Erythroblast (primary cell): ENCODE data around the gene NKX6-1.
A peak's percentile ranks its signal among the peaks of the same experiment; 100 is the strongest.

Experiments
- DNase-seq, 2 experiments: peaks; one replicate each; lab custom pipeline; 2025; lab: John Stamatoyannopoulos, UW
- GATA1 ChIP-seq: IDR thresholded peaks from 2 replicates; pipeline ENCODE4 v1.6.1; 2011; ENCODE audit warnings: low read depth, mild to moderate bottlenecking, control low read depth, low read length, moderate library complexity
- POLR2A ChIP-seq: IDR thresholded peaks from 2 replicates; pipeline ENCODE4 v1.6.1; 2011; ENCODE audit warnings: mild to moderate bottlenecking, low read length

Gene NKX6-1

DNA sequence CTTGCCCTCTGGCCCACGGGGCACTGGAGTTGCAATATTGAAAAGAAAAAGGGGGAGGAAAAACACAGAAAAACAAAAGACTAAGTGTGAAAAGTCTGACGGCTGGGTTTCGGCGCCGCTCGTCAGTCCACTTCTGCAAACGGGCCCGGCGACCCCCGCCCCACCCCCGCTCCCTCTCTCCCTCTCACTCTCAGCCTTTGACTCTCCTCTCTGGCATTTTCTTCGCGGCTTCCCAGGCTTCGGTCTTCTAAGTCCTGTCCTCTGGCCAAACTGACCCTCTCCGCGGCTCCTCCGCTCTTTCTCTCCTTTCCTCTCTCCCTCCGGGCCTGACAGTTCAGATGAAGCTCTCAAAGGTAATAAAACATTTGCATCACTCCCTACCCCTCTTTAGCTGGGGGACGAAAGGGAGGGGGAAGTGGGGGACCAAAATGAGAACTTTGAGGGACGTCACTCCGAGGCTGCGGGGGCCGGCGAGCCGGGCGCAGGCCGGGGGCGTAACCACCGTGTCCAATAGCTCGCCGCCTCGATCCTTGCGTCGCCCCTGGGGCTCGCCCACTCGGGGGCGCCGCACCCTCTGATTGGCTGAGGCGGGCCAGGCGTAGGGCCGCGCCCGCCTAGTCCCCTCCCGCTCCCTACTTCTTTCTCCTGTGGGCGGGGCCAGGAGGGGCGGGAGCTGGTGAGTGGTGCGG, at the start of gene NKX6-1:
Gene NKX6-1 (minus strand): TSS at position 358 of the 689 bp plus-strand sequence. CDS start 1,064 bp downstream, outside the sequence.
- no peak for TF ChIP-seq POLR2A
- TF ChIP-seq GATA1: no peak
- DNase-seq: peak; percentile 70 to 80

DNA sequence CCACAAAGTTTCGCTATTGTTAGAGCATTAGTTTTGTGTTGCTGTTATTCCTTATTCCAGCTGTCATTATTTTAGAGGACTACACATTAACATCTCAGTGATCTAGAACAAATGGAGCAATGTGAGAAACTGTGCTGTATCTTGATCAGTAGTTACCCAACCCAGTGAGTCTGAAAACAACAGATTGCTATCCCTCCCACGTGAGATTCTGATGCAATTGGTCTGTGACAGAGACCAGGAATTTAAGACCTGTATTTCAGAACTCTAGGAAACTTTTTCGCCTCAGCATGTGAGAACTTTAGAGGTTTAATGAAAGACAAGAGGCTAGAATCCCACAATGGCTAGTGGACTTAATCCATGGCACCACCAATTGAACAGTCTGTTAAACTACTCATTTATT, 48.1 kb upstream of the NKX6-1 start:
- DNase-seq: no peak
- no peak for TF ChIP-seq POLR2A
- no peak for TF ChIP-seq GATA1

DNA sequence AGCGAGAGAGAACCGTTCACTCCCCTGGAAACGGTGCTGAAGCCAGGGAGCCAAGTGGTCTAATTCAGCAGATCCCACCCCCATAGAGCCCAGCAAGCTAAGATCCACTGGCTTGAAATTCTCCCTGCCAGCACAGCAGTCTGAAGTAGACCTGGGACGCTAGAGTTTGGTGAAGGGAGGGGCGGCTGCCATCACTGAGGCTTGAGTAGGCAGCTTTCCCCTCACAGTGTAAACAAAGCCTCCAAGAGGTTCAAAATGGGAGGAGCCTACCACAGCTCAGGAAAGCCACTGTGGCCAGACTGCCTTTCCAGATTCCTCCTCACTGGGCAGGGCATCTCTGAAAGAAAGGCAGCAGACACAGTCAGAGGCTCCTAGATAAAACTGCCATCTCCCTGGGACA, 46.0 kb upstream of the NKX6-1 start:
- TF ChIP-seq GATA1 (no peak), POLR2A (no peak)

DNA sequence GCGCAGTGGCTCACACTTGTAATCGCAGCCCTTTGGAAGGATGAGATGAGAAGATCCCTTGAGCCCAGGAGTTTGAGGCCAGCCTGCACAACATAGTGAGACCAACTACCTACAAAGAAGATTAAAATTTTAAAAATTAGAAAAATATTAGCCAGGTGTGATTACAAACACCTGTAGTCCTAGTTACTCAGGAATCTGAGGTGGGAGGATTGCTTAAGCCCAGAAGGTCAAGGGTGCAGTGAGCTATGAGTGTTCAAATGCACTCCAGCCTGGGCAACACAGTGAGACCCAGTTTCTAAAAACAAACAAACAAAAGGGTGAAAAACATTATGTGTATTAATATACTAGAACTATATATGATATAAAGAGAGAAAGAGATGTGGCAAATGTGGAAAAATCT, 36.8 kb upstream of the NKX6-1 start:
- no peak for DNase-seq
- TF ChIP-seq GATA1: no peak
- no peak for TF ChIP-seq POLR2A

More for the DNA sequence above, 46.0 kb upstream of the NKX6-1 start:
- no peak for DNase-seq

DNA sequence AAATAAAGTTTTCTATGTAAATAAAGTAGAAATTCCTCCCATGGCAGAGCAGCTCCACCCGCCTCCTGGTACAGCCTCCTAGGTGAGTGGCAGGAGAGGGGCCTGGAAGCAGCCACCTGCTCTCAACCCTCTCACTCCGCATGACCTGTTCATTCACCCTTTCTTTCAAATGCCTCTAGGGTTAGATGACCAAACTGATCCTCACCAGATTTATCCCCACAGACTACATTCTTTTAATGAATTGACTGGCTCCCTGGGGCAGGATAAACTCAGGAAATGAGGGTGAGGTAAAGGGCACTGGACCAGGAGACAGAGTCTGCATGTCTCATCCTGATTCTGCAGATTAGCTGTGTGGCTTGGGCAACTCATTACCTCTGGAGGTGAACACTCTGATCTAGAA, 32.6 kb upstream of the NKX6-1 start:
- TF ChIP-seq GATA1: no peak
- TF ChIP-seq POLR2A: no peak
- DNase-seq: no peak

DNA sequence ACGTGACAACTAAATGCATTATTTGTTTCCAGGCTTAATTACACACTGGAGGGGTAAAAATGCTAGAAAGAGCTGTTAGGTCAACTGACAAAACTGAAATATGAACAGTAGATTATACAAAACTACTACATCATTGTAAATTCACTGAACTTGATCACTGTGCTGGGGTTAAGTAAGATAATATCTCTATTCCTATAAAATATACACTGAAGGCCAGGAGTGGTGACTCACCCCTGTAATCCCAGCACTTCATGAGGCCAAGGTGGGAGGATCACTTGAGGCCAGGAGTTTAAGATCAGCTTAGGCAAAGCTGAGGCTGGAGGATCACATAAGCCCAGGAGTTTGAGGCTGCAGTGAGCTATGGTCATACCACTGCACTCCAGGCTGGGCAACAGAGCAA, 31.8 kb upstream of the NKX6-1 start:
- TF ChIP-seq POLR2A (no peak), GATA1 (no peak)
- no peak for DNase-seq

DNA sequence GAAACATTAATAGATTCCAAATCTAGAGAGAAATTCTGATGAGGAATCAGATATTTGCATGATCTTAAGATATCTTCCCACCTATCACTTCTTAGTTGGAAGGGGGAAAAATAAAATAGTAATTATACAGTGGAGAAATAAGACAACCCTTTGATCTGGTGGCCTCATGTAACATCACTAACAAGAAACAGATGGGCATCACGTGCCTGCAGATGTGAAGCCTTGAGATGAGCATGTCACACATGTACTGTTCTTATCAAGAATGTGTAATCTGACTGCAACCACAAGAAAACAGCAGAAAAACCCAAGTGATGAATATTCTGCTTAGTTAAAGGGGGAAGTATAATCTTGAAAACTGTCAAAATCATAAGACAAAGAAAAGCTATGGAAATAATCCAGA, 31.4 kb upstream of the NKX6-1 start:
- DNase-seq: no peak
- no peak for TF ChIP-seq POLR2A
- no peak for TF ChIP-seq GATA1

DNA sequence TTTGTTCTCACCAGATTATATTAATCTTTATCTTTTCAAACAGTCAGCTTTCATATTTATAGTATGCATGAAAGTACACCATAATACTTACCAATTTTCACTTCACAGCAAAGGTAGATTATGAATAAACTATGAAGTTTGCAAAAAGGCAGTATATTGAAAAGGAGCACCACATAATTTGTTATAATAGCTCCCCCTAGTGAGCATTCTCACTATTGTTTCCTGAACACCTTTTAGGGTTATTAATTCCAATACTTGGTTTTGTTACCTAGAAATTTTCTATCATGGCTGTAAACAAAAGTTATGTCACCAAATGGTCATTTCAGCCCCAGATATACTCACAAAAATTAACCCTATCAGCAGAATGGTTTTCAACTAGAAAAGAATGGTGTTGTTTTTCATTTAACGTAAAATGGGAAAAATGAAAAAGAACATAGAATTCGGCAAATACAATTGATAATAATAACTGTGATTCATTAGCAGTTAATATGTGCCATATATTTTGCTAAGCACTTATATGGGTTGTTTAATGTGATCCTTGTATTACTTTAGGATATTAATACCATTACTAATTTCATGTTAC, 30.2 kb upstream of the NKX6-1 start:
- TF ChIP-seq GATA1 (no peak), POLR2A (no peak)
- peak; percentile 6 to 46 for DNase-seq

DNA sequence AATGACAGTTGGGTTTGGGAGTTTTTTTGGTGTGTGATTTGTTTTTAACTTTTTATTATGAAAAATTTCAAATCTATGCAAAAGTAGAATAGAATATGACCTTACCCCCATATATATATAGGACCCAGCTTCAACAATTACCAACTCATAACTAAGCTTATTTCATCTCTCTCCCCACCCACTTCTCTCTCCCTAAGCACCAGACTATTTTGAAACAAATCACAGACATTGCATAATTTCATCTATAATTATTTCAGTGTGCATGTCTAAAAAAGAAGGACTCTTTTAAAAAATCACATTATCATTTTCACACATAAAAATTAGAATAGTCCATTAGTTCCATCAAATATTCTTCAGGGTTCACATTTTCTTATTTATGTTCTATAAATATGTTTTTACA, 28.3 kb upstream of the NKX6-1 start:
- TF ChIP-seq POLR2A: no peak
- TF ChIP-seq GATA1: no peak
- DNase-seq: no peak

DNA sequence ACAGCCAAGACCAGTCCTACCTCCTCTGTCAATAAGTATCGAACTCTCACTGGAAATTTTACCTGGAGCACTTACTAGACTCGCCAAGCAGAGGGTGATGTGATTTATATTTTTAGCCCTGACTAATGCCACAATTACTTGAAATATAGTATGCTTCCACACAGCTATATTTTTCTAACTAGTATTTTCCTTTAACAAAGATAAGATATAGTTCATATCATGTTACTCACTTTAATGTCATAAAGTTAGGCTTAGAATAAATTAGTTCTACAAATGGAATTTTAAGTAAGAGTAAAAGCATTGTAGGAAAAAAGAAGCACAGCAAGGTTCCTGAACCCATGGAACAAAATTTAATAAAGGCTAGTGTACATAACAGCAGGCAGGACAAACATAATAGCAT, 16.0 kb upstream of the NKX6-1 start:
- TF ChIP-seq POLR2A (no peak), GATA1 (no peak)
- DNase-seq: no peak

DNA sequence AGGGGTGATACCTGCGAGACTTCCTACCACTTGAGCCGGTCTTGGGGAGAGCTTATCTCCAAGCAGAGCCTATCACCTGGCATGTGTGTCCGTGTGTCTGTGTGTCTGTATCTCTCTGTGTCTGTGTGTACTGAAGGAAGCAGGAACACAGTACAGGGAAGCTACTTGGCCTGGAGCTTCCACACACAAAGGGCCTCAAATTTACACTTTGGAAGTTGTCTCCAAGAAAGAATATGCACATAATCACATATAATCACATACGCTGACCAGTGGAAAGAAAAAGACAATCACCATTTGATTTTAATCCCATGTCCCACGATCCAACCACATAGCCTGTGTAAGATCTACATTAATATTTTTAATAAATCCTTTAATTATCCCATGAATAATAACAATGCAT, 13.2 kb upstream of the NKX6-1 start:
- DNase-seq: no peak
- TF ChIP-seq GATA1 (no peak), POLR2A (no peak)

DNA sequence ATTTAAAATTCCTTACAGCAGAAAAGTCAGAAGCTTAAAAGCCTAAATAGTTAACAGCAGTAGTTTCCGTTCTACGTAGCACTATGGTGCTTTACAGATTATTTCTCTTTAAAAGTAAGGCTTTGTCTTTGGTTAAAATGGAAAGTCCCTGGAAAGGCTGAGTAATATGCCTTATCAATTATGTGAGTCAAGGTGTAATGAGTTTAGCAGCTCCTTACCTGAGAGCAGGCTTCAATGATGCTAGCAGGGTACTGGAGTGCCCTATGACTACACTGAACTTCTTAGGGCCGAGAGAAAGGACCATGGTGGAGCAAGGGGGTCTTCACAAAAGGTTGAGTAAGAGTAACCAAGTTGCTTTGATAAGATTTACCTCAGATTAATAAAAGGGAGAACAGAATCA, 12.6 kb upstream of the NKX6-1 start:
- no peak for TF ChIP-seq GATA1
- TF ChIP-seq POLR2A: no peak
- DNase-seq: no peak

DNA sequence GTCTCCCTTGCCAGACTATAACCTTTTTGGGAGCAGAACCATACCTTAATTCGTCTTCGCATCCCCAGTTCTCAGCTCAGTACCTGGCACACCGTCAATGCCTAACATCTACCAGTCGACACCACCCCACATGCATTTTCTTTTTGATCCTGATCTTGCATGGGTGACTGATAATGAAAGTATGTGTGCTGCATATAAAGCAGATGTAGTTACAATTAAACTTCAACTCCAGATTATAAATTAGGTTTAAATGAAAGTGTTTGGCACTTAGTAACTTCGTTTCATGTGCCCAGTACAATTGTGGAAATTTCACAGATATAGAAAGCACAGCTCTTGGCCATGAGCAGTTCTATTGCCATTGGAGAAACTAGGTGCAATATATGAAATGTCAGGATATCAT, 8.8 kb upstream of the NKX6-1 start:
- no peak for TF ChIP-seq POLR2A
- no peak for DNase-seq

DNA sequence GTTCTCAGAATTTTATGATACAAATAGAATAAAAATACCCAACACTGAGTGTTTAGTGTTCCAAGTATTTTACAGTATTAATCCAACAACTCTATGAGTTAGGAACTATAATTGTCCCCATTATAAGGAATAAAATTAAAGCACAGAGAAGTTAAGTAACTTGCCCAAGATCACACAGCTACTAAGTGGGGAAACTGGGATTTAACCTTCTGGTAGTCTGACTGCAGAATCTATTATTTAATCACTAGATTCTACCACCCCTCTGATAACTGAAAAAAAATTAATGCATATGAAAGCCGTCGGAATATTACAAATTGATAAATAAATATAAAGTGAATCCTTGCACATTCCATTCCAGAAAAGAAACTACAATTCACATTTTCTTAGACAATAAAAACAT, 5.7 kb upstream of the NKX6-1 start:
- TF ChIP-seq POLR2A: no peak
- no peak for TF ChIP-seq GATA1
- no peak for DNase-seq
